NCI-H1048 (cell line): ENCODE measurements around the gene TENM4.

ENCODE experiments used
- DNase-seq: peaks from one replicate; lab custom pipeline; 2025; lab: John Stamatoyannopoulos, UW

TENM4 gene

DNA sequence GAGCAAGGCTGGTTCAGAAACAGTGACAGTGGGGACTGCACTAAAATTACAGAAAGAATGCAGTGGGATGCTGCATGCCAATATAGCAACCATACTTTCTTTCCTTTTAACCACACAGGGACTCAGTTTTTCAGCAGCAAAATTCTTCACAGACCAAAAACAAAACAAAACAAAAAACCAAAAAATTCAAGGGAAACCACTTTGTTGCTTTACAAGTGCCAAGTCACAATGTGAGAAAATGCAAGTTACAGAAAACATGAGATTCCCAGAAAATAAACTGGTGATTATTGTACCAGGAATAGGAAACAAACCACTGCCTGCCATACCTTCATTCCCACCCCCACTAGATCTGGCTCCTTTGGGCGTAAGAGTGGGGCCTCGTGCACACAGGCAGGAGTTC is 52.6 kb downstream of the TENM4 start:
- no peak for DNase-seq

GRCh38 chr11:79383874-79384273 is 57.0 kb downstream of the TENM4 start:
- no peak for DNase-seq

GRCh38 chr11:79382301-79383050 is 58.4 kb downstream of the TENM4 start:
- no peak for DNase-seq

- no peak for DNase-seq
These were observed 59.8 kb downstream of the TENM4 start for GRCh38 chr11:79381036-79381435.

- no peak for DNase-seq
These were observed 63.4 kb downstream of the TENM4 start for GRCh38 chr11:79377406-79377805.

- no peak for DNase-seq
These were observed 64.8 kb downstream of the TENM4 start for GRCh38 chr11:79375818-79376550.

DNA sequence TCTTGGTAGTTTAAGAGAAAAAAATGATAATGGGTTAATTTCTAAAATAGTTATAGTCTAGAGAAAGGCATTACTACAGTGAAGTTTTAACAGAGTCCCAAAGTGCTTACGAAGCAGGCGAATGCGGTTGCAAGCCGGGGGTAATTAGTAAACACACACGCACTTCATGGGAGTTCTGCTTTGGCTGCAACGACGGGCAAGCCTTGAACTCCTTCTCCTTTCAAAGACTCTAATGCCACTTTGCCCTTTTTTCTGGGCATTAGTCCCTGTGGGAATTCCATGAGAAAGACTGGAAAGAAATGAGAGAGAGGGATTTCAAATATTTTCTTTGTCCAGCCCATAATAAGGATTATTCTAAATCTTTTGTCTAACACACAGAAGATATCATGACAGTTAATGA is 66.1 kb downstream of the TENM4 start:
- DNase-seq = no peak

- DNase-seq = no peak
These were observed 69.1 kb downstream of the TENM4 start for GRCh38 chr11:79371724-79372123.

- DNase-seq = no peak
These were observed 69.7 kb downstream of the TENM4 start for GRCh38 chr11:79371152-79371551.

- no peak for DNase-seq
These were observed 71.8 kb downstream of the TENM4 start for GRCh38 chr11:79369055-79369454.

DNA sequence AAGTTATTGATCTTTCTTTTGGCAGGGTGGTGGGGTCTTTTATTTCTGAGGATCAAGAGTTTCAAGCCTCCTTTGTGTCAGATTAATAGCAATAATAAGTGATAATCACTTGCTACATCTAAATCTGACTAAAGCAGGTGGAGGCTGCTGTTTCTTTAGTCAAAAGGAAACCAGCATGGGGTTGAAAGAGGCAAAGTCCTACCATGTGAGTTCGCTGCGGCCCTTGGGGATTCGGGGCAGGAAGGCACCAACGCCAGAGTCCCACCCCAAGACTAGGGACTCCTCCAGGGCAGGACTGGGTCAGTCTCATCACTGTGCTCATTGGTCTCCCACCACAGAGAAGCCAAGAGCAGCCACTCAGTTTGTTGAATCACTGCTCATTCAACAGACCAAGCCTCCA is 73.0 kb downstream of the TENM4 start:
- no peak for DNase-seq

- no peak for DNase-seq
These were observed 74.6 kb downstream of the TENM4 start for GRCh38 chr11:79366218-79366617.

GRCh38 chr11:79363861-79364378 is 76.9 kb downstream of the TENM4 start:
- no peak for DNase-seq

DNA sequence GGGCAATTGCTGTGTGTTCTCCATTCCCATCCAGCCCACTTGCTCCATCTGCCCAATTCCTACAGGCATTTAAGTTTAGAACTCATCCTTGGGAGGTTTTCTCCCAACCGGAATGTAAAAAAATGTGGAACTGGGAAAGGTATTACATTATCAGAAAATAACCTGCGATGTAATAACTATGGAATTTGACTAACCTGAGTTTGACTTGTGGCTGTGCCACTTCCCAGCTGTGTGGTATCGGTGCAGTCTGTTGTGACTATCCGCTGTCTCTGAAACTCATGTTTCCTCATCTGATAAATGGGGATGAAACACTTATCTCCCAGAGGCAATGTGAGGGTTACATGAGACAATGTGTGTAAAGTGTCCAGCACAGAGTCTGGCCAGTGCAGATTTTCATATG is 77.6 kb downstream of the TENM4 start:
- no peak for DNase-seq

- DNase-seq = no peak
These were observed 78.0 kb downstream of the TENM4 start for GRCh38 chr11:79362821-79363220.

DNA sequence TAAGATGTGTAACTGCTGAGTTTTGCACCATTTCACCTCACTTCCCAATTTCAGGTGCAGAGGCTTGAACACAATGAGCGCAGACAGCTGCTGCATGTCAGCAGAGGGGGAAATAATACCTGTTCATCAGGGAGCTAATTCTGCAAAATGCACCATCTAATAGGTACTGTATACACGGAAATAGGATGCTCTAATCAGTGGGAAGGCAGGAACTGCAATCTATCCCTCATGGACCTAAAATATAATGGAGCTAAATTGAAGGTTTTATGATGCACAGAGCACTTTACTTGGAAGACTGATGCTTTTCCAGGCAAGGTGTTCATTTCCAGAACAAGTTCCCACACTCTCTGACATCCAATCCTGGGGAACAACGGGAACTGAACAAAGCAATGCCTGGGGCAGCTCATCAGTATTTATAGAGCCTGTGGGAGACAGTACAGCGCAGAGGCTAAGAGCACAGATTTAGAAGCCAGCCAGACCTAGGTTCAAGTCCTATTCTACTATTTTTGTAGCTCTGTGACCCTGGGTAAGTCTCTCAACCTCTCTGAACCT is 78.5 kb downstream of the TENM4 start:
- no peak for DNase-seq

GRCh38 chr11:79358258-79358657 is 82.6 kb downstream of the TENM4 start:
- no peak for DNase-seq

DNA sequence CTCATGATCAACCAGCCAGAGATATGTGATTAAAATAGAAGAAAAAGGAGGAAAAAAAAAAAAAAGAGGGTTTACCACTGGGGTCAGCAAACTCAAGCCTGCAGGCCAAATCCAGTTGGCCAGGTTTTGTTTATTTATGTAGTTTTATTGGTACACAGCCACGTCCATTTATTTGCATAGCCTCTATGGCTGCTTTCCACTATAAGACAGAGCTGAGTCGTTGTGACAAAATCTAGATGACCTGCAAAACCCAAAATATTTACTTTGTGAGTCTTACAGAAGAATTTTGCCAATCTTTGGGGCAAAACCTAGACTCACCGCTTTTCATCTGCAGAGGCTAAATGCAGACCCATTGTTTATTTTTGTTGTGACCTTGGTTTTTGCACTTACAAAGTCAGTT is 87.1 kb downstream of the TENM4 start:
- no peak for DNase-seq

- no peak for DNase-seq
These were observed 88.5 kb downstream of the TENM4 start for GRCh38 chr11:79352349-79352703.

- DNase-seq = no peak
These were observed 91.7 kb downstream of the TENM4 start for GRCh38 chr11:79348976-79349682.

GRCh38 chr11:79346021-79346420 is 94.8 kb downstream of the TENM4 start:
- no peak for DNase-seq

DNA sequence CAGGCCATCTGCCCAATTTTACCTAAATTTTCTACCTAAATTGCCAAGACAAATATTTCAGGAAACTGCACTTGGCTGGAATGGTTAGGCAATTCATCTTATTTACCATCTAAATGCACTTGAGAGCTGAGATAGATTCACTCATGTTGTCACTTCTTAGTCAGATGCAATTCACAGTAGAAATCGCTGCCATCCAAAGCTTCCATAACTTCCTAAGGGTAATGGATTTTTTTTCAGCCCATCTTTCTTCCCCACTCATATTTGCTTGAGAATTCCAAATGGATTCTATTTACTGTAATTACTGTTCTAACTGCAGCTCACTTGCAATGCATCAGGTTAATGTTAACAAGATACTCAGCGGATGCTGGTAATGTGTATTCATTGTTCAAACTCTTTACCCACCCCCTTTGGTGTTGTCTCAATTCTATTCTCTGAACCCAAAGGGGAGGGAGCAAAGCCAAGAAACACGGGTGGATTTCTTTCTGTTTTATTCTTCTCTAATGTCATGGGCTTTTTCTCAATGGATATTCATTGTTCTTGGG is 96.0 kb downstream of the TENM4 start:
- no peak for DNase-seq
